Activated CD4-positive, CD25-positive, alpha-beta regulatory T cell (primary cell): ENCODE data around the gene CEP164.
"Not testable (repeated sequence)": the region's sequence is repeated elsewhere in the genome, so short reads cannot be mapped to it uniquely, and the experiment has no call there.

ENCODE experiments used
- DNase-seq, 4 experiments: peaks; one replicate each; lab custom pipeline; 2025; lab: John Stamatoyannopoulos, UW

The CEP164 gene

DNA sequence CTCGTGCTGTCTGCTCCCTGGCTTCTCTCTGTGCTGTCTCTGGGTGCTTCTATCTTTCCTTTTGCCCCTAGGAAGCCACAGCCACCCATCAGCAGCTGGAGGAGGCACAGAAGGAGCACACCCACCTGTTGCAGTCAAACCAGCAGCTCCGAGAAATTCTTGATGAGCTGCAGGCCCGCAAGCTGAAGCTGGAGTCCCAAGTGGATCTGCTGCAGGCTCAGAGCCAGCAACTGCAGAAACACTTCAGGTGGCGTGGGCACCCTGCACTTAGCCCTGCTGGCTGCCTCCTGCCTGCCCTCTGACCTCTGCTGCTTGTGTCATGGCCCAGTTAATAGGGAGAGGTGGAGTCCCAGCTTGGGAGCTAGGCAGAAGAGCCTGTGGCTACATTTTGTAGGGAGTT lies 67.8 kb downstream of the CEP164 start:
- no peak for DNase-seq

DNA sequence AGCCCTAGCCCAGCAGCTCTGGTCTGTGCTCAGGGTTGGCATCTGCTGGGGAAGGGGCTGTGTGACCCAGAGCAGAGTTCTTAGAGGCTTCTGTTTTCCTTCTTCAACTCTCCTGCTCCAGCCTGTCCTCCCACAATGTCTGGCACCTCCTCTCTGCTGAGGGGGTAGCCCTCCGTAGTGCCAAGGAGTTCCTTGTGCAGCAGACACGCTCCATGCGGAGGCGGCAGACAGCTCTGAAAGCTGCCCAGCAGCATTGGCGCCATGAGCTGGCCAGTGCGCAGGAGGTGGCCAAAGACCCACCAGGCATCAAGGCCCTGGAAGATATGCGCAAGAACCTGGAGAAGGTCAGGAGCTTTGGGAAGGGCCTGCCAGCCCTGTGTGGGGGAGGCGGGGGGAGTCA lies 69.3 kb downstream of the CEP164 start:
- DNase-seq: no peak

DNA sequence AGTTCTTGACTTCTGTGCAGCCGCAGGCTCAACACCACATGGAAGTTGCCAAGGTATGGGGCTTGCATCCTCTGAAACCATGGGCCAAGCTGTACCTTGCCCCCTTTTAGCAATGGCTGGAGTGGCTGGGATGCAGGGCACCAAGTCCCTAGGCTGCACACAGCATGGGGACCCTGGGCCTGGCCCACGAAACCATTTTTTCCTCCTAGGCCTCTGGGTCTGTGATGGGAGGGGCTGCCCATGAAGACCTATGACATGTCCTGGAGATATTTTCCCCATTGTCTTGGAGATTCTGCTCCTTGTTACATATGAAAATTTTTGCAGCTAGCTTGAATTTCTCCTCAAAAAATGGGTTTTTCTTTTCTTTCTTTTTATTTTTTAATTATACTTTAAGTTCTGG lies 71.0 kb downstream of the CEP164 start:
- DNase-seq: not testable (repeated sequence)

DNA sequence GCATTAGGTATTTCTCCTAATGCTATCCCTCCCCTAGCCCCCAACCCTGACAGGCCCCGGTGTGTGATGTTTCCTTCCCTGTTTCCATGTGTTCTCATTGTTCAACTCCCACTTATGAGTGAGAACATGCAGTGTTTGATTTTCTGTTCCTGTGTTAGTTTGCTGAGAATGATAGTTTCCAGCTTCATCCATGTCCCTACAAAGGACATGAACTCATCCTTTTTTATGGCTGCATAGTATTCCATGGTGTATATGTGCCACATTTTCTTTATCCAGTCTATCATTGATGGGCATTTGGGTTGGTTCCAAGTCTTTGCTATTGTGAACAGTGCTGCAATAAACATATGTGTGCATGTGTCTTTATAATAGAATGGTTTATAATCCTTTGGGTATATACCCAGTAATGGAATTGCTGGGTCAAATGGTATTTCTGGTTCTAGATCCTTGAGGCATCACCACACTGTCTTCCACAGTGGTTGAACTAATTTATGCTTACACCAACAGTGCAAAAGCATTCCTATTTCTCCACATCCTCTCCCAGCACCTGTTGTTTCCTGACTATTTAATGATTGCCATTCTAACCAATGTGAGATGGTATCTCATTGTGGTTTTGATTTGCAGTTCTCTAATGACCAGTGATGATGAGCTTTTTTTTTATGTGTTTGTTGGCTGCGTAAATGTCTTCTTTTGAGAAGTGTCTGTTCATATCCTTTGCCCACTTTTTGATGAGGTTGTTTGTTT lies 71.6 kb downstream of the CEP164 start:
- DNase-seq: not testable (repeated sequence)

DNA sequence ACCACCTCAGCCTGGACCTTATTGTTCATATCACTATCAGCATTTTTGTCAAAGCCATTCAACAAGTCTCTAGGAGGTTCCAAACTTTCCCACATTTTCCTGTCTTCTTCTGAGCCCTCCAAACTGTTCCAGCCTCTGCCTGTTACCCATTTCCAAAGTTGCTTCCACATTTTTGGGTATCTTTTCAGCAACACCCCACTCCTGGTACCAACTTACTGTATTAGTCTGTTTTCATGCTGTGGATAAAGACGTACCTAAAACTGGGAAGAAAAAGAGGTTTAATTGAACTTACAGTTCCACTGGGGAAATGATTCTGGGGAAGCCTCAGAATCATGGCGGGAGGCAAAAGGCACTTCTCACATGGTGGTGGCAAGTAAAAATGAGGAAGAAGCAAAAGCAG lies 78.2 kb downstream of the CEP164 start:
- not testable (repeated sequence) for DNase-seq

DNA sequence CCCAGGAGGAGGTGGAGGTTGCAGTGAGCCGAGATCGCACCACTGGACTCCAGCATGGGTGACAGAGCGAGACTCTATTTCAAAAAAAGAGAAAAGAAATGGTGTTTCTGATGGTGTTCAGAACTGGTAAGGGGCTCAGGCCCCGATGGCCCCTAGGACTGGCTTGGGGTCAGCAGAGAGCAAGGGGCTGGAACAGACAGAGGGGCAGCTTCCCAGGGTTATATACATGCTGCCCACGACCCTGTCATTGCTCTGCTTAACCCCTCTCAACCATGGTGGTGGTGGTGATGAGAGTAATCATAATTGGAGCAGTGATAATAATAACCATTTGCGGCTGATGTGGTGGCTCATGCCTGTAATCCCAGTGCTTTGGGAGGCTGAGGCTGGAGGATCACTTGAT lies 79.4 kb downstream of the CEP164 start:
- DNase-seq: no peak

DNA sequence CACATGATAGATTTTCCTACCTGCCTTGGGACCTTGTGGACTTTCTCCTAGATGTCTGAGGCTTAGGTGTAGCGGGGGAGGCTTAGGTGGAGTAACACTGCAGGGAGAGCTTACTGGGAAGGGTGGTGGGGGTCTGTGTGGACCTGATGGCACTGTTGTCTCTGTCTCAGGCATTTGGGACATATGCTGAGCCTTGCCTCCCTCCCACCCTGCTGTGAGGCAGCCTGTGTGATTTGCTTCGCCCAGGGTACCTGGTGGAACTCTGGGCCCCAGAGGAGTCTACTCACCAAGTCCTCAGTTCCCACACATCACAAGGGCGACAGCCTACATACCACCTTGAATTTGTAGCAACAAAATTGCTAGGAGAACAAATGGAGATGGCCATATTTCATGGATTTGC lies 80.7 kb downstream of the CEP164 start:
- DNase-seq: no peak

DNA sequence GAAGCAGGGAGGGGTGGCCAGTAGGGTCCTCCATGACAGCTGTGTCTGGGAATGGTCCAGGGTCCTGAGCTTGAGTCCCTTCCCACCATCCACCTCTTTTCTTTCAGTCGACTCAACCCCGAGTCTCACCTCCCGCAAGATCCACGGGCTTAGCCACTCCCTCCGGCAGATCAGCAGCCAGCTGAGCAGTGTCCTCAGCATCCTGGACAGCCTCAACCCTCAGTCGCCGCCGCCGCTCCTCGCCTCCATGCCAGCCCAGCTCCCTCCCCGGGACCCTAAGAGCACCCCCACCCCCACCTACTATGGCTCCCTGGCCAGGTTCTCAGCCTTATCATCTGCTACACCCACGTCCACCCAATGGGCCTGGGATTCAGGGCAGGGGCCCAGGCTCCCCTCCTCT lies 81.9 kb downstream of the CEP164 start:
- no peak for DNase-seq

DNA sequence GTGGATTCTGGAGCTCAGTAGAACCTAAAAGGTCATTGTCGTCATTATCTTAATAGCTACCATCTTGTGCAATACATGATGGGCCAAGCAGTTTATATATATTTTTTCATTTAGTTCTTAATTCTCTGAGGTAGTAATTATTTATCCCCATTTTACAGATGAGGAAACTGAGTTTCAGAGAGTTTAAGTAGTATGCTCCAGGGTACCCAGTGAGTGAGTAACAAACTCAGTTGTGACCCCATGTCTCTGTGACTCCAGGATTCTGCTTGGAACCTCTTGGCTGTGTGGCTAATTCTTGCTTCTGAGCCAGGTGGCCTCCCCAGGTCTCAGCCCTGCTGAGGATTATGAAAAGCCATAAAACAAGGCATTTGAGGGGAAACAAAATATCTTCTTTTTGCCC lies 82.6 kb downstream of the CEP164 start:
- DNase-seq: no peak

DNA sequence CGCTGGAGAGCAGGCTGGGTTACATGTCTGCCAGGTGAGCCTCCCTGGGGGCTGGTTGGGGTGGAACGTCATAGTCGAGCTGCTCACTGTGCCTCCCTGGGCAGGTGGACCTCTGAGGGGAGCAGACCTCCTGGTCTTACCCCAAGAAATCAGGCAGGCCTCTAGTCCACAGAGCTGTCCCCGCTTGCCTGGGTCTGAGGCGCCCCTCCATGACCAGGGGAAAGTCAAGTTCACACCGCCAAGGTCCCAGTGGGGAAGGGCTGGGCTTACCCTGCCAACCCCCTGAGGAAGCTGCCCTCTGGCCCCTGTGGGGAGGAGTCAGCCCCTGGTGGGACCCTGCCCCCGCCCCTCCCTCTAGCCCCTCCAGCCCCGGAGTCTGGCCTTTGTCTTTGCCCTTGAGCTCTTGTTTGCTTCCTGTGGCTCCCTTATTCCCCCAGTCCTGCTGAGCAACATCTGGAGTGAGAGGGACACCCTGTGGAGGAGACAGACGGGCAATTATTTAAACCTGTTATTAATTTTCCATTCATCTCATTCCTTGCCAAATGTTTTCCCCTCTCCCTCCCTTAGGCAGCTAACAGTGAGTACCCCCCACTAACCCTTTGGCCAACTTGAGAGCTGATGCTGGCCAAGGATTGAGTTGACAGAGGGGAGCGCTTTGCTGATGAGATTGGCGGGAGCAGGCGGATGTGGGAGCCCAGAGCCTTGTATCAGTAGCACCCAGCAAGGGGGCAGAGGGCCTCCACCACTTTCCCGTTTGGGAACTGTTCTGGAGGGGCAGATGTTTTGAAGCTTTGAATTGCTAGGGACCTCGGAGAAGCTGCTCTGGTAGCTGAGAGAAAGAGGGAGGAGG lies 83.4 kb downstream of the CEP164 start:
- no peak for DNase-seq

DNA sequence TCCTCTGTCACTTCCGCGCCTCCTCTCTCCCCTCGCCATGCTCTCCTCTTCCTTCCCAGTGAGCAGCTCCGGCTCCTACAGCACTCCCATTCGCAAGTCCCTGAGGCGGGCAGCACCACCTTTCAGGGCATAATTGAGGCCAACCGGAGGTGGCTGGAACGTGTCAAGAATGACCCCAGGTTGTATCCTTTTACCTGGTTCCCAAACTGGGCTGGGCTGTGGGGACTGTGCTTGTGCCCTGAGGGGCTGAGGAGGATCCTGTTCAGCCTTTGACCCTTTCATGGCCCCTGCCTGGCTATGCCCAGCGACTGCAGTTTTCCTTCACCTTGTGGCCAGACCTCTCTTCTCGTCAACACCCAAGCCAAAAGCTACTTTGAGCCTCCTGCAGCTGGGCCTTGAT lies 84.1 kb downstream of the CEP164 start:
- DNase-seq: no peak

DNA sequence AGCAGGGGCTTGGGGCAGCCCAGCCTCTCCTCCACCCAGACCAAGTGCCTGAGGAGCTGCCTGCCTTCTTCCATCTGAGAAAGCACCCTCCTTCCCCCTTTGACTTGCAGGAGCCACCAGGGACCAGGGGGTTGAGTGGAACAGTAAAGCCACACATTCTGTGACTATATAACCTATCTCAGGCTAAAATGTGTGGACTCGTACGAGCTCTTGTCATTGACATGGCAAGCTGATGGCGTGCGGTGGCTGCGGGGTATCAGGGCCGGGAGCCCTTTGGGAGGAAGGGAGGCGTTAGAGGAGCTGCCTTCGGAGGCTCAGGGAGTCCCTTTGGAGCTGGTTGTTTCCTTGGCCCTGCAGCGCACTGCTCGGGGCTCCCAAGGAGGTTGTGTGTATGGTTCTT lies 84.5 kb downstream of the CEP164 start:
- no peak for DNase-seq

DNA sequence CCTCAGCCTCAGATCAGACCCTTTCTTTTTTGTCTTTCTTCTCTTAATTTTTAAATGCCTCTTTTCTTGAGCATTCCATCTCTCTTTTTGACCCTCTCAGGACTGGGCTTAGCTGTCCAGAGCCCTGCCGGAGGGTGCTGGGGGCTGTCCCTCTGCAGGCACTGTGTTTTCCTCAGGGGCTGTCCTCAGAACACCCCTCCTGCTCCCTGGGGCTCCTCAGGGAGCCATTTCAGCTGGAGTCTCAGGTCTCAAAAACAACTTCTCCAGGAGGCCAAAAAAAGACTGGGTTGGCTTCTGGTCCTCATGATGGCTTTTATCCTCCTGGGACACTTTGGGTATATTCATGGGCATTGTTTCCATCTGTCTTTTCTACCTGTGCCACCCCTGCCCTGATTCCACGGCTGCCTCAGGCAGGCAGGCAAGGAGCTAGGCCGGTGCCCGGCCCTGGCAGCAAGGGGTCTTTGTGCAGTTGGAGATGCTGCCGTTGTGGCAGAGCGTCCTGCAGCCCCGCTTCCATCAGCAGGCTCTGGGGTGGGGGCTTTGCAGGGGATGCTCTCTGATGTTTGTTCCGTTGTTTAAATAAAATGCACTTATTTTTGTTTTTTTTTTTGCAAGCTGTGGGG lies 85.1 kb downstream of the CEP164 start:
- DNase-seq: no peak

DNA sequence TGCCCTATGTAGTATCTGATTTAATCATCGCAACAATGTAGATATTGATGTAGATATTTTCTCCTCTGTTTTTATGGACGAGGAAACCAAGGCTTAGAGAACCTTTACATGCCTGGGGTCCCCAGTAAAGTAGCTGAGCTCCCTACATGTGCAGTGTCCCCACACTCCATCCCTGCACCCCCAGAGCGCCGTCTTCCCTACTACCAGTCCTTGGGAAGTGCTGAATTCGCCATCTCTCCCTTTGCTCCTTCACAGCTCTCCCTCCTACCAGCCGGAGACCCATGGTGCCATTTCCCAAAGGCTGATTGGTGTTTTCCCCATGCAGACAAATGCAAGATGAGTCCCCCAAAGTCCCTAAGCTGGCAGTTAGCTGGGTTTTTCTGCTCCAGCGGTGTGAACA lies 86.0 kb downstream of the CEP164 start:
- DNase-seq: no peak

DNA sequence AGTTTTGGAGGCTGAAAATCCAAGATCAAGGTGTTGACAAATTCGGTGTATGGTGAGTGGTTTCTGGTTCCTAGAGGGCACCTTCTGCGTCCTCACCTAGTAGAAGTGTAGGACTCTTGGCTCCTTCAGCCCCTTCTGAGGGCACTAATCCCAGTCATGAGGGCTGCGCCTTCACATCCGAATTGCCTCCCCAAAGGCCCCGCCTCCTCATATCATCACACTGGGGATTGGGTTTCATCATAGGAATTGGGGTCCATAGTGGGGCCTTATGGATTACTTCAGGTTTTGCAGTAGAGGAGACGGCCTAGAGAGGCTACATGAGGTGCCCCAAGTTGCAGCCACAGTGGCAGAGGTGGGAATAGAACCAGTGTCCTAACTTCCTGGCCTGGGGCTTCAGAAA lies 87.1 kb downstream of the CEP164 start:
- DNase-seq: no peak

DNA sequence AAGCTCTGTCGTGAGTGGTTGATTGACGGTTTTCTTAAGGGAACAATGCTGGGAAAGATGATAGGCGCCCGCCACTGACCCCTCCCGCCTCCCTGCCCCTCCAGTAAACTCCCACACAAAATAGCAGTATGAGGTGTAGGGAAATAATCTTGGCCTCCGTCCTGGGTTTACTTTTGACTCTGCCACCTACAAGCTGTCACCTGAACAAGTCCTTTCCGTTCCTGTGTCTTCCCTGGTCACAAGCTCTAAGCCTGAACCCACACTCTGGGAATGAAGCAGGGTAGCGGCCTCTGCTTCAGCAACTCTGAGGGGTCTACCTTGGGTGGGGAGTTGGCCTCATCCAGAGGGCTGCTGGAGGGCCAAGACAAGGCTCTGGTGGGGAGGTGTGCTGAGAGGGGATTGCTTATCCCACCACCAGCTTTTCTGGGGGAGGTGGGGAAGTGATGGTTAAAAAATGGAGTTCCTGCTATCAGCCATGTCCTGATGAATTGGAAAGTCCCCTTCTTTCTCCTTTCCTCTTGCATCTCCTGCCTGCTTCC lies 87.8 kb downstream of the CEP164 start:
- no peak for DNase-seq

DNA sequence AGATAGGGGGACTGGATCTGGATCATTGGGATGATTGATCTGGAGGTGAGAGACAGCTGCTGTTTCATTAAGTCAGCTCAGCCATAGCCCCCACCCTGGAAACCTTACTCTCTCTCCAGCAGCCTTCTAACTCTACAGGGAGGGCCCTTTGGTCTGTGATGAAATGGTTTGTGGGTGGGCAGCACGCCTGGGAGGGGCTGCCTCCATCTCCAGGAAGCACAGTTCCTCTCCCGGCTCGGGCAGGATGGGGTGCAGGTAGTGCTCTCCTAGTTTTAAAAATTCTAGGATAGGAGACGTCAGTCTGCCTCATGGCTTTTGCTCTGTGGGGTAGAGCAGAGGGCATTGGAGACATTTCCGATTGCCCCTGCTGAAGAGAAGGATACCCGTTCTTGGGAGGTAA lies 89.7 kb downstream of the CEP164 start:
- no peak for DNase-seq

DNA sequence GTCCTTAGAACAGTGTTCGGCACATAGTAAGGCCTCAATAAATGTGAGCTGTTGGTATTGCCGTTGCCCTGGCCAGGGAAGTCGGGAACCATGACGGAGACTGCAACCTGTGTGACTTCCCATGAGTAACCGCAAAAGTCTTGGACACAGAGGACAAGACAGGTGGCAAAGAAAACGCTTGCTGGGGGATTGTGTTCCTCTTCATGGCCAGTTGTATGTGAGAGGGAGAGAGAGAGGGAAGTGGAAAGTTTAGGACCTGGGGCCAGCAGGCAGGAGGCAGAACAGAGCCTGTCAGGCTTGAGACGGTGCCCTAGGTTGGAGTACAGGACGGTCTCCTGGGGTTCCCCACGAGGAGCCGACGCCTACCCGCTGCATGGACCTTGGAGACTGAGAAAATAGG lies 90.2 kb downstream of the CEP164 start:
- DNase-seq: no peak

DNA sequence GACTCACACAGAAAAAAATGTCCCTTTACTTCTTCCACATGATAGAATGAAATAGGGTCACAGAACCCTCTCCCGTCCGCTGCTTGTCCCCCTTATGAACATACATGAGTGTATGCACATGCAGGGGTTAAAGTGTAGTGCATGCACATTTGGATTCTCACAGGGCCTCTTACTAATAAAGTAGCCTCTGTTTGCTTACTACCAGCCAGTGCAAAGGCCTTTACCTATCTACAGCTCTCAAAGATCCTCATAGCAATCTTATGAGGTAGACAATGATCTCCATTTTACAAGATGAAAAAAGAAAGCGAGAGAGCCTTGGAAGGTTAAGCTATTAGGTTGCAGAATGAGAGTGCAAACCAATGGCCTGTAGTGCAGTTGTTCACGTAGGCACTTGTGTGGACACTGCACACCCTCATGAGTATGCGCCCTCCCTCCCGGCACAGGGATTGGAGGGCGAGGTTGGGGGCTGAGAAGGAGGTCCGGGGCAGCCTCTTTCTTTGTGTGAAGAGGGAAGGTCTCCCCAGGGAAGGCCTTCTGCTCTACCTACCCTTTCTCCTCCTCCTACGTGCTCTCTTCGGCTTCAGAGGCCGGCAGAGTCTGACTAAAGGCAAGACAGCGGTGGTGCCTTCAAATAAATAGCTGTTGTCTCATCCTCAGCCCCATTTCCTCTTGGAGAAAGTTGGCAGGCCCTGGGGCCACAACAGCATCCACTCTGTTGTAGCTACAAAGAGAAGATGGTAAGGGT lies 91.3 kb downstream of the CEP164 start:
- DNase-seq: no peak

DNA sequence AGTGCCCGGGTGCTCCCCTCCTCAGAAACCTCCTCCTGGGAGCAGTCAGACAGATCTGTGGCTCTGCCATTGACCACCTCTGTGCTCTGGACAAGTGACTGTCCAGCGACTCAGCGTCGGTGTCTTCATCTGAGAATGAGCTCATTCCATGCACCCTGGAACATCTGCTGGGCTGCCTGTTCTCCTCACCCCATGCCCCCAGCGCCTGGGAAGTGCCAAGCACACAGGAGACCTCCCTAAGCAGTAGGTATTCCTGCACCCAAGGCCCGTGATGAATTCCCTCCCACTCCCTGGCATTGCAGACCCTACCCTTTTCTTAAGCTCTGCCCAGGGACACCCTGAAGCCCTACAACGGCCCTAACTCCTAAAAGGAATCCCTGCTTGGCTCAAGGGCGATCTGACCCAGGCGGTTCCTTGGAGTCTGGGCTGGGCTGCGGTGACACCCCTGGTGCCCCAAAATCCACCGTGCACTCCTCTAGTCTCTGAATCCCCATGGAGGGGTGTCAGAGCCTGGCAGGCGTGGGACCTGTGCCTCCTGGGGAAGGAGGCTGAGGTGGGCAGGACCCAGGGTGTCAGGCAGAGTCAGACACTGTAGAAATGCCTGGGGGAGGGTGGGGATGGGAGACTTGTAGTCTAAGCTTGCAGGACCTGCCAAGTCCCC lies 92.0 kb downstream of the CEP164 start:
- DNase-seq: no peak

DNA sequence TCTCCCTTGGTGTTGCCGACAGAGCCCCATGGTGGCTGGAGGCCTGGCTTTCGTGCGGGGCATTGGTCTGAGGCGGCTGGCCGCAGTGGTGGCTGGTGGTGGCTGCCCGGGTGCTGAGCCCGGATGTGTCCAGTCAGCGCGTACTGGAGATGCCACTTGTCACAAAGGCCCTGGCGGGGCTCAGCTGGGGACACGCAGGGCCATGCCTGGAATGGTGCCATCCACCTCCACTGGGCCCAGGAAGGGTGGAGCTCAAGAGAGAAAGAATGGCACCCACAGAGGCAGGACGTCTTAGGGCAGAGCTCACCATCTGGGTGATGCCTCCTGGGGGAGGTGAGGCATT lies 92.5 kb downstream of the CEP164 start:
- DNase-seq: no peak

DNA sequence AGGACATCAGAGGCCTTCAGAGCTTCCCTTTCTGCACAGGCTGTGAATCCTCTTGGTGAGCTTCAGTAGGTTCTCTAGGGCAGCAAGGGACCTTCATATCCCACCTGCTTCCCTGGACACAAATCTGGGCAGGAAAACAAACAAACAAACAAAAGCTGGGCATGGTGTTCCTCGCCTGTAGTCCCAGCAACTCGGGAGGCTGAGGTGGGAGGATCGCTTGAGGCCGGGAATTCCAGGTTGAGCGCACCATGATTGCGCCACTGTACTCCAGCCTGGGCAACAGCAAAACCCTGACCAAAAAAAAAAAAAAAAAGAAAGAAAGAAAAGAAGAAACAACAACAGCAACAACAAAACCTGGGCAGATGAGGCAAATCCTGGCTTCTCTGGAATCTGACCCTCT lies 92.9 kb downstream of the CEP164 start:
- no peak for DNase-seq
